Activated T-cell treated with anti-CD3 and anti-CD28 coated beads, Interleukin-2, amount 50 U/mL, for 48 hours (primary cell): ENCODE results near the gene SMAD1.
"Not testable (repeated sequence)": the region's sequence is repeated elsewhere in the genome, so short reads cannot be mapped to it uniquely, and the experiment has no call there.

Source experiments
- DNase-seq, 2 experiments: peaks; one replicate each; pipeline ENCODE4 v3.0.0-alpha.2; 2020

The SMAD1 gene

GRCh38 chr4:145530189-145530588 is 48.5 kb downstream of the SMAD1 start:
- DNase-seq: no peak

GRCh38 chr4:145530662-145531061 is 49.0 kb downstream of the SMAD1 start:
- no peak for DNase-seq

GRCh38 chr4:145531223-145531622 is 49.6 kb downstream of the SMAD1 start:
- no peak for DNase-seq

- no peak for DNase-seq
These were observed 50.2 kb downstream of the SMAD1 start for GRCh38 chr4:145531859-145532258.

- DNase-seq: no peak
These were observed 51.3 kb downstream of the SMAD1 start for GRCh38 chr4:145533001-145533400.

- DNase-seq: not testable (repeated sequence)
These were observed 51.8 kb downstream of the SMAD1 start for GRCh38 chr4:145533415-145533814.

GRCh38 chr4:145533961-145534360 is 52.3 kb downstream of the SMAD1 start:
- no peak for DNase-seq

- no peak for DNase-seq
These were observed 53.5 kb downstream of the SMAD1 start for GRCh38 chr4:145535202-145535601.

- no peak for DNase-seq
These were observed 54.4 kb downstream of the SMAD1 start for GRCh38 chr4:145536044-145536443.

GRCh38 chr4:145538596-145538995 is 56.9 kb downstream of the SMAD1 start:
- no peak for DNase-seq

GRCh38 chr4:145539671-145540070 is 58.0 kb downstream of the SMAD1 start:
- DNase-seq: no peak

GRCh38 chr4:145540235-145540634 is 58.6 kb downstream of the SMAD1 start:
- DNase-seq: no peak

GRCh38 chr4:145541346-145541745 is 59.7 kb downstream of the SMAD1 start:
- no peak for DNase-seq

GRCh38 chr4:145545031-145545430 is 63.4 kb downstream of the SMAD1 start:
- no peak for DNase-seq

GRCh38 chr4:145545538-145546174 is 64.0 kb downstream of the SMAD1 start:
- no peak for DNase-seq

- DNase-seq: no peak
These were observed 64.7 kb downstream of the SMAD1 start for GRCh38 chr4:145546175-145546915.

- no peak for DNase-seq
These were observed 70.0 kb downstream of the SMAD1 start for GRCh38 chr4:145551660-145552059.

- DNase-seq: no peak
These were observed 70.6 kb downstream of the SMAD1 start for GRCh38 chr4:145552181-145552822.

GRCh38 chr4:145553375-145553774 is 71.7 kb downstream of the SMAD1 start:
- no peak for DNase-seq

GRCh38 chr4:145554691-145555090 is 73.0 kb downstream of the SMAD1 start:
- DNase-seq: no peak

- DNase-seq: peak; percentile 57 to 67
These were observed 76.1 kb downstream of the SMAD1 start for GRCh38 chr4:145557720-145558119.

- DNase-seq: no peak
These were observed 81.8 kb downstream of the SMAD1 start for GRCh38 chr4:145563293-145563985.

- DNase-seq: no peak
These were observed 82.9 kb downstream of the SMAD1 start for GRCh38 chr4:145564540-145564939.

- DNase-seq: no peak
These were observed 83.7 kb downstream of the SMAD1 start for GRCh38 chr4:145565328-145565727.
